Liver (tissue), 9 donors: ENCODE data around the gene MGST3. TPM values are rescaled to one million over a fixed set of nuclear protein-coding genes. Genes with fewer than 3 reads are reported as not detected.
"Not testable (repeated sequence)": the region's sequence is repeated elsewhere in the genome, so short reads cannot be mapped to it uniquely, and the experiment has no call there.

Experiments
- DNase-seq: peaks from one replicate; pipeline ENCODE4 v3.0.0-alpha.2; 2017; ENCODE audit warnings: low spot score
- H3K27ac ChIP-seq, 2 donors: one replicate each; pipeline ENCODE4 v1.7.0; 2013; ENCODE audit warnings: inconsistent platforms in 2 of 2, low read length in 2 of 2, control low read depth in 1 of 2, low read depth in 1 of 2, mild to moderate bottlenecking in 1 of 2
- H3K27me3 ChIP-seq, 4 donors: one replicate each; pipeline versions ENCODE4 v1.6.1 to v1.7.0; 2013; ENCODE audit warnings: low read length in 3 of 4, inconsistent platforms in 1 of 4, mild to moderate bottlenecking in 1 of 4, moderate library complexity in 1 of 4; ENCODE audit not compliant: control insufficient read depth in 4 of 4, insufficient read depth in 4 of 4
- H3K36me3 ChIP-seq, 4 donors: one replicate each; pipeline versions ENCODE4 v1.6.1 to v1.7.0; 2013; ENCODE audit warnings: low read length in 3 of 4, mild to moderate bottlenecking in 3 of 4, low read depth in 1 of 4, moderate library complexity in 1 of 4; ENCODE audit not compliant: control insufficient read depth in 4 of 4, insufficient read depth in 3 of 4
- H3K4me1 ChIP-seq, 4 donors: one replicate each; pipeline versions ENCODE4 v1.6.1 to v1.7.0; 2013; ENCODE audit warnings: low read length in 3 of 4, mild to moderate bottlenecking in 3 of 4, moderate library complexity in 1 of 4; ENCODE audit not compliant: control insufficient read depth in 4 of 4, insufficient read depth in 4 of 4
- H3K4me3 ChIP-seq, 3 donors: one replicate each; pipeline versions ENCODE4 v1.6.1 to v1.7.0; 2013; ENCODE audit warnings: low read length in 3 of 3, control low read depth in 1 of 3, low read depth in 1 of 3, mild to moderate bottlenecking in 1 of 3
- H3K9ac ChIP-seq, 2 donors: one replicate each; pipeline ENCODE4 v1.7.0; 2013; ENCODE audit warnings: low read length in 2 of 2, mild to moderate bottlenecking in 2 of 2, moderate library complexity in 2 of 2, control low read depth in 1 of 2, low read depth in 1 of 2
- H3K9me3 ChIP-seq, 4 donors: one replicate each; pipeline versions ENCODE4 v1.6.1 to v1.7.0; 2013; ENCODE audit warnings: low read length in 3 of 4; ENCODE audit not compliant: control insufficient read depth in 4 of 4
- ATF3 ChIP-seq: IDR thresholded peaks from 2 replicates; pipeline ENCODE4 v1.6.1; 2016; ENCODE audit warnings: antibody characterized with exemption
- EGR1 ChIP-seq, 2 donors: IDR thresholded peaks; 2 replicates each; pipeline ENCODE4 v1.6.1; 2016 to 2018; ENCODE audit warnings: antibody characterized with exemption in 2 of 2, low read depth in 2 of 2
- FOXA1 ChIP-seq: IDR thresholded peaks from 2 replicates; pipeline ENCODE4 v1.6.1; 2016; ENCODE audit warnings: antibody characterized with exemption
- GABPA ChIP-seq, 2 donors: IDR thresholded peaks in 1 of 2; conservative IDR thresholded peaks in 1 of 2; 2 replicates each; pipeline ENCODE4 v1.6.1; 2016; ENCODE audit warnings: antibody characterized with exemption in 2 of 2, mild to moderate bottlenecking in 1 of 2, moderate library complexity in 1 of 2
- HNF4A ChIP-seq, 2 donors: conservative IDR thresholded peaks; 2 replicates each; pipeline ENCODE4 v1.6.1; 2016; ENCODE audit warnings: antibody characterized with exemption in 2 of 2, mild to moderate bottlenecking in 2 of 2
- HNF4G ChIP-seq: IDR thresholded peaks from 2 replicates; pipeline ENCODE4 v1.6.1; 2016; ENCODE audit warnings: antibody characterized with exemption
- JUND ChIP-seq, 2 donors: IDR thresholded peaks; 2 replicates each; pipeline ENCODE4 v1.6.1; 2016; ENCODE audit warnings: antibody characterized with exemption in 2 of 2
- RAD21 ChIP-seq, 2 donors: IDR thresholded peaks; 2 replicates each; pipeline ENCODE4 v1.6.1; 2016; ENCODE audit warnings: antibody characterized with exemption in 2 of 2, mild to moderate bottlenecking in 2 of 2
- RXRA ChIP-seq, 2 donors: IDR thresholded peaks; 2 replicates each; pipeline ENCODE4 v1.6.1; 2017 to 2018; ENCODE audit warnings: antibody characterized with exemption in 2 of 2, mild to moderate bottlenecking in 1 of 2
- SP1 ChIP-seq: IDR thresholded peaks from 2 replicates; pipeline ENCODE4 v1.6.1; 2018; ENCODE audit warnings: antibody characterized with exemption, mild to moderate bottlenecking
- TAF1 ChIP-seq: conservative IDR thresholded peaks from 2 replicates; pipeline ENCODE4 v1.6.1; 2016; ENCODE audit warnings: antibody characterized with exemption, mild to moderate bottlenecking
- YY1 ChIP-seq: IDR thresholded peaks from 2 replicates; pipeline ENCODE4 v1.6.1; 2016; ENCODE audit warnings: antibody characterized with exemption, mild to moderate bottlenecking
- WGBS: extraction: QIAGEN DNeasy Blood & Tissue Kit; methylation state at CpG from one replicate; pipeline ENCODE4 v1.1.7; 2013; 5-methylcytosine and 5-hydroxymethylcytosine counted together
- polyA plus RNA-seq, 2 donors: library from polyadenylated mRNA; stranded (reverse) in 1 of 2; unstranded in 1 of 2; fragments of 200-250 nt in 1 of 2; fragments of >200 nt in 1 of 2; fragmentation: Nextera tagmentation in 1 of 2; extraction: Ambion mirVana in 1 of 2; gene quantifications; one replicate each; pipeline versions ENCODE4 v1.2.1 to v1.2.3, GENCODE V29; 2013 to 2015
- total RNA-seq, 2 donors: library from RNA; depleted of rRNA; stranded (reverse); fragments of >200 nt; gene quantifications; one replicate each; pipeline ENCODE4 v1.2.3, GENCODE V29; 2014
- TF ChIP-seq, protein P1 (sequence below): IDR thresholded peaks from 2 replicates; pipeline ENCODE4 v1.6.1; 2016; ENCODE audit warnings: antibody characterized with exemption
- TF ChIP-seq, protein P2 (sequence below): IDR thresholded peaks from 2 replicates; pipeline ENCODE4 v1.6.1; 2016; ENCODE audit warnings: antibody characterized with exemption, mild to moderate bottlenecking
- TF ChIP-seq, protein P3 (sequence below): IDR thresholded peaks from 2 replicates; pipeline ENCODE4 v1.6.1; 2016; ENCODE audit warnings: antibody characterized with exemption
- donor health status: healthy.
- donor health status: healthy.
- donor health status: healthy.
- donor health status: healthy.
- donor health status: healthy.

The MGST3 gene
- total and polyA plus RNA-seq, 4 donors: 68.7 to 307 (median 181) TPM

DNA sequence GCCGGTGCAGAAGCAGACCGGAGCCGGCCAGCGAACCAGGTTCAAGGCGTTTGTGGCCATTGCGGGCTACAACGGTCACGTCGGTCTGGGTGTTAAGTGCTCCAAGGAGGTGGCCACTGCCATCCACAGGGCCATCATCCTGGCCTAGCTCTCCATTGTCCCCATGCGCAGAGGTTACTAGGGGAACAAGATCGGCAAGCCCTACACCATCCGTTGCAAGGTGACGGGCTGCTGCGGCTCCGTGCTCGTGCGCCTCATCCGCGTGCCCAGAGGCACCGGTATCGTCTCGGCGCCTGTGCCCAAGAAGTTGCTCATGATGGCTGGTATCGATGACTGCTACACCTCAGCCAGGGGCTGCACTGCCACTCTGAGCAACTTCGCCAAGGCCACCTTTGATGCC lies 49.1 kb upstream of the MGST3 start:
- Histone ChIP-seq H3K9ac (no peak overlapping the region), H3K27me3 (no peaks in the 10 kb centered on the region), H3K4me3 (no peak overlapping the region), H3K9me3 (no peaks in the 10 kb centered on the region), H3K27ac (no peak overlapping the region), H3K4me1 (no peaks in the 10 kb centered on the region), H3K36me3 (no peaks in the 10 kb centered on the region)
- WGBS: 96% methylated on average over 25 of the region's 25 CpGs
- TF ChIP-seq RAD21 (IDR thresholded peaks at IDR 0.05) (no peak), JUND (IDR thresholded peaks at IDR 0.05) (no peak), ATF3 (no peak), EGR1 (IDR thresholded peaks at IDR 0.05; ENCODE audit: low read depth in 2 of 2) (no peak), TAF1 (no peak), HNF4A (conservative IDR thresholded peaks at IDR 0.05) (no peak), RXRA (IDR thresholded peaks at IDR 0.05) (no peak), YY1 (no peak), SP1 (no peak), HNF4G (no peak)
- TF ChIP-seq, protein P1, sequence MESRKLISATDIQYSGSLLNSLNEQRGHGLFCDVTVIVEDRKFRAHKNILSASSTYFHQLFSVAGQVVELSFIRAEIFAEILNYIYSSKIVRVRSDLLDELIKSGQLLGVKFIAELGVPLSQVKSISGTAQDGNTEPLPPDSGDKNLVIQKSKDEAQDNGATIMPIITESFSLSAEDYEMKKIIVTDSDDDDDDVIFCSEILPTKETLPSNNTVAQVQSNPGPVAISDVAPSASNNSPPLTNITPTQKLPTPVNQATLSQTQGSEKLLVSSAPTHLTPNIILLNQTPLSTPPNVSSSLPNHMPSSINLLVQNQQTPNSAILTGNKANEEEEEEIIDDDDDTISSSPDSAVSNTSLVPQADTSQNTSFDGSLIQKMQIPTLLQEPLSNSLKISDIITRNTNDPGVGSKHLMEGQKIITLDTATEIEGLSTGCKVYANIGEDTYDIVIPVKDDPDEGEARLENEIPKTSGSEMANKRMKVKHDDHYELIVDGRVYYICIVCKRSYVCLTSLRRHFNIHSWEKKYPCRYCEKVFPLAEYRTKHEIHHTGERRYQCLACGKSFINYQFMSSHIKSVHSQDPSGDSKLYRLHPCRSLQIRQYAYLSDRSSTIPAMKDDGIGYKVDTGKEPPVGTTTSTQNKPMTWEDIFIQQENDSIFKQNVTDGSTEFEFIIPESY: no peak
- TF ChIP-seq, protein P2, sequence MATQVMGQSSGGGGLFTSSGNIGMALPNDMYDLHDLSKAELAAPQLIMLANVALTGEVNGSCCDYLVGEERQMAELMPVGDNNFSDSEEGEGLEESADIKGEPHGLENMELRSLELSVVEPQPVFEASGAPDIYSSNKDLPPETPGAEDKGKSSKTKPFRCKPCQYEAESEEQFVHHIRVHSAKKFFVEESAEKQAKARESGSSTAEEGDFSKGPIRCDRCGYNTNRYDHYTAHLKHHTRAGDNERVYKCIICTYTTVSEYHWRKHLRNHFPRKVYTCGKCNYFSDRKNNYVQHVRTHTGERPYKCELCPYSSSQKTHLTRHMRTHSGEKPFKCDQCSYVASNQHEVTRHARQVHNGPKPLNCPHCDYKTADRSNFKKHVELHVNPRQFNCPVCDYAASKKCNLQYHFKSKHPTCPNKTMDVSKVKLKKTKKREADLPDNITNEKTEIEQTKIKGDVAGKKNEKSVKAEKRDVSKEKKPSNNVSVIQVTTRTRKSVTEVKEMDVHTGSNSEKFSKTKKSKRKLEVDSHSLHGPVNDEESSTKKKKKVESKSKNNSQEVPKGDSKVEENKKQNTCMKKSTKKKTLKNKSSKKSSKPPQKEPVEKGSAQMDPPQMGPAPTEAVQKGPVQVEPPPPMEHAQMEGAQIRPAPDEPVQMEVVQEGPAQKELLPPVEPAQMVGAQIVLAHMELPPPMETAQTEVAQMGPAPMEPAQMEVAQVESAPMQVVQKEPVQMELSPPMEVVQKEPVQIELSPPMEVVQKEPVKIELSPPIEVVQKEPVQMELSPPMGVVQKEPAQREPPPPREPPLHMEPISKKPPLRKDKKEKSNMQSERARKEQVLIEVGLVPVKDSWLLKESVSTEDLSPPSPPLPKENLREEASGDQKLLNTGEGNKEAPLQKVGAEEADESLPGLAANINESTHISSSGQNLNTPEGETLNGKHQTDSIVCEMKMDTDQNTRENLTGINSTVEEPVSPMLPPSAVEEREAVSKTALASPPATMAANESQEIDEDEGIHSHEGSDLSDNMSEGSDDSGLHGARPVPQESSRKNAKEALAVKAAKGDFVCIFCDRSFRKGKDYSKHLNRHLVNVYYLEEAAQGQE: no peak
- TF ChIP-seq, protein P3, sequence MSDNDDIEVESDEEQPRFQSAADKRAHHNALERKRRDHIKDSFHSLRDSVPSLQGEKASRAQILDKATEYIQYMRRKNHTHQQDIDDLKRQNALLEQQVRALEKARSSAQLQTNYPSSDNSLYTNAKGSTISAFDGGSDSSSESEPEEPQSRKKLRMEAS: no peak
- no peak for DNase-seq

GRCh38 chr1:165586398-165586797 lies 44.6 kb upstream of the MGST3 start:
- no peaks in the 10 kb centered on the region for H3K27me3 ChIP-seq
- H3K36me3 ChIP-seq: no peaks in the 10 kb centered on the region
- H3K4me1 ChIP-seq: no peaks in the 10 kb centered on the region
- H3K9me3 ChIP-seq: no peaks in the 10 kb centered on the region
- no peak overlapping the region for H3K9ac ChIP-seq
- H3K4me3 ChIP-seq: no peak overlapping the region
- DNase-seq: no peak
- no peak overlapping the region for H3K27ac ChIP-seq
- WGBS: 78% methylated on average over 3 of the region's 3 CpGs
- TF ChIP-seq GABPA (IDR thresholded peaks at IDR 0.05 in 1 of 2, conservative IDR thresholded peaks at IDR 0.05 in 1 of 2) (no peak), HNF4A (conservative IDR thresholded peaks at IDR 0.05) (no peak), FOXA1 (no peak), RAD21 (IDR thresholded peaks at IDR 0.05) (no peak)
- TF ChIP-seq, protein P2: no peak

GRCh38 chr1:165591391-165591790 lies 39.6 kb upstream of the MGST3 start:
- not testable (repeated sequence) for H3K27ac ChIP-seq, DNase-seq, H3K4me1 ChIP-seq, H3K9ac ChIP-seq, H3K27me3 ChIP-seq, H3K4me3 ChIP-seq, H3K9me3 ChIP-seq, H3K36me3 ChIP-seq
- WGBS: 67% methylated on average over 4 of the region's 4 CpGs
